ENCODE data around the gene THAP5.
A peak's percentile ranks its signal among the peaks of the same experiment; 100 is the strongest.

Gene THAP5, protein sequence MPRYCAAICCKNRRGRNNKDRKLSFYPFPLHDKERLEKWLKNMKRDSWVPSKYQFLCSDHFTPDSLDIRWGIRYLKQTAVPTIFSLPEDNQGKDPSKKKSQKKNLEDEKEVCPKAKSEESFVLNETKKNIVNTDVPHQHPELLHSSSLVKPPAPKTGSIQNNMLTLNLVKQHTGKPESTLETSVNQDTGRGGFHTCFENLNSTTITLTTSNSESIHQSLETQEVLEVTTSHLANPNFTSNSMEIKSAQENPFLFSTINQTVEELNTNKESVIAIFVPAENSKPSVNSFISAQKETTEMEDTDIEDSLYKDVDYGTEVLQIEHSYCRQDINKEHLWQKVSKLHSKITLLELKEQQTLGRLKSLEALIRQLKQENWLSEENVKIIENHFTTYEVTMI

GRCh38 chr7:108569381-108570145 lies at the start of gene THAP5, which contains the start of gene DNAJB9:
Gene THAP5 (minus strand): TSS chr7:108569706. CDS start chr7:108569569, 137 bp downstream.
Gene DNAJB9 (plus strand): TSS chr7:108569874. CDS start chr7:108571727, 1,853 bp downstream.
- DNase-seq (ENCODE audit: low read depth): peak; percentile 99

DNA sequence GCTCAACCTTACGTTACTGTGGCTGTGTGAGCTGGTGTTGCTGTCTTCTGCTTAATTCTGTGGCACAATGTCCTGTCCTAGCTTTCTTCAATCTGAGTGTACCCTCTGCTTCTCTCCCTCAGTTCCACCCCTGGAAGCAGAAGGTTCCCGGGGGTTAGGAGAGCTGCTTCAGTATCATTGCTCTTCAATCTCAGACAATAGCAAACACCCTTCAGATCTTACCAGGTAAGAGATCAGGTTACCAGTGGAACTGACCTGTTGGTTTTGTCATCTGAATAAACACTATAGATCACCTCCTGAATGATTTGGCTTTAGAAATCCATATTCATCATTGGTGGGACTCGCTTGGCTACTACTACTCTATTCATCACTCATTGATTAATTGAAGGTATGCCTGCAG lies 48.5 kb upstream of the THAP5 start:
- no peak for DNase-seq (ENCODE audit: low read depth)

DNA sequence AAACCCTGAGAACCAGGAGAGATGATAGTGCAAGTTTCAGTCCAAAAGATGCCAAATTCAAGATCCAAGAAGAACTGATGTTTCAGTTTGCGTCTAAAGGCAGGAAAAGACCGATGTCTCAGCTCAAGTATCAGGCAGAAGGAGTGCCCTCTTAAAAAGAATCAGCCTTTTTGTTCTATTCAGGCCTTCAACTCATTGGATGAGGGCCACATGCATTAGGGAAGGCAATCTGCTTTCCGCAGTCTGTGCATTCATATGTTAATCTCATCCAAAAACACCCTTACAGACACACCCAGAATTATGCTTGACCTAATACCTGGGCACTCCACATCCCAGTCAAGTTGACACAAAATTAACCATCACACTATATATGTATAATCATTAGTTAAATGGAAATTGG lies 45.4 kb upstream of the THAP5 start:
- no peak for DNase-seq (ENCODE audit: low read depth)

GRCh38 chr7:108613949-108614381 lies 44.5 kb upstream of the THAP5 start:
- no peak for DNase-seq (ENCODE audit: low read depth)

DNA sequence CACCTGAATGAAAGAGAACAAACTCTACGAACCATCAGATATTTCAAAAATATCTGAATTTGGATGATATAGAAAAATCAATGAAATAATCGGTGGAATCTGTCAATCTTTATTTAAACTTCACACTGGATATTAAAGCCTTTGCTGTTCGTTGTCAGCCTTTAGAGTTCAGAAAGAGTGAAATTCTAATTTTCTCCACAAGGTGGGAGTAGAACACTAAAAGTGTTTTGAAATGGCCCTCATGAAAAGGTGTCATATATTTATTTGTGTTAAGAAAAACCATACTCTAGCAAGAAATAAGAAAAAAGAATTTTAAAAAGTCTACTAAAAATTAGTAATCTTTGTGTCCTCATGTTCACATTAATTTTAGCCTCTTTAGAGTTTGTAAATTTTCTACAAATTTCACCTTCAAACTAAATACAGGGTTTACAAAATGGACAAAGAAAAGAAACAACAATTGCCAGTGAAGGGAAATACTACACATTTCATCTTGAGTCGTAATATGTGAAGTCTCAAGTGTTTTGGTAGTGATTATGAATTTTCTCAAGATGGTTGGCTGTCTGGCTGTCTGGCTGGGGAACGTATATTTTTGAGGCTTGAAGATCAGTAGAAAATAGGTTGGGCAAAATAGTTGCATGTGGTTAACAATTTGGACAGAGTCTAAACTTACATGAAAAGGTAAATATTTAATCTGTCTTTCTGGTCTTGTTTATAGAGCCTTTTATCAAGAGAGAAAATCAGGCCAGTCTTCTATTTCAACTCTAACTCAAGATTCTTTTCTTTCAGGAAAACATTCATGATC lies 43.8 kb upstream of the THAP5 start:
- DNase-seq (ENCODE audit: low read depth): no peak

DNA sequence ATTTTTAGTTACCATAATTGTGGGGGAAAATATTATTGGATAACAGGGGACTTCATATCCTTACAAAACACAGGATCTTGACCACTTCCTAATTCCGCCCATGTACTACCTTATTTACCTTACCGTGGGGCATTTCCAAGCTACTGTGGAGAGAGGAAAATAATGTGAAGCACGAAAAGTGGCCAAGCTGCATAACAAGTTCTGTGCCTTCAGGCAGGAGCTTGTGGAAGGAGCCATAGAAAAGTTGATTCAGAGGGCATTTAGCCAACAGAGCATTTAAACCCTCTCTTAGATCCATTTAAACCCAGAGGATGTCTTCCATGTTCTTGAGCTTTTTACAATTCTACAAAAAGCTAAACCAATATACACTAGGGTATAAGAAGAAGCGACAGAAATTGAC lies 41.8 kb upstream of the THAP5 start:
- no peak for DNase-seq (ENCODE audit: low read depth)

DNA sequence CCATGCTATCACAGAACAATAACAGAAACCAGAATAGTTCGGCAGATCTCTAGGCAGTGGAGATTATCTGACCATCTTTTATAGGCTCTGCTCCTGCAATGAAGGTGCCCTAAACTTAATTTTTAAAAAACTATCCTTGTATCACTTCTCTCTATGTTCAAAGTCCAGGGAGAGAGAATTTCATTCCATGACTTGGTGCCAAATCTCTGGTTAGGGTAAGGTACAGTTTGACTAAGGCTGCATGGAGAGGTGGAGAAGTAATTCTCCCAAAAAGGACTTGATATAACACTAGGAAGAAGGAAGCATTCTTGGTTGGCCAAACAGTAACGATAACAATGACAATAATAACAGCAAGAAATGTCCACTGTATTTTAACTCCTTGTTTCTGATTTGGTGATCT lies 40.1 kb upstream of the THAP5 start:
- DNase-seq (ENCODE audit: low read depth): no peak

DNA sequence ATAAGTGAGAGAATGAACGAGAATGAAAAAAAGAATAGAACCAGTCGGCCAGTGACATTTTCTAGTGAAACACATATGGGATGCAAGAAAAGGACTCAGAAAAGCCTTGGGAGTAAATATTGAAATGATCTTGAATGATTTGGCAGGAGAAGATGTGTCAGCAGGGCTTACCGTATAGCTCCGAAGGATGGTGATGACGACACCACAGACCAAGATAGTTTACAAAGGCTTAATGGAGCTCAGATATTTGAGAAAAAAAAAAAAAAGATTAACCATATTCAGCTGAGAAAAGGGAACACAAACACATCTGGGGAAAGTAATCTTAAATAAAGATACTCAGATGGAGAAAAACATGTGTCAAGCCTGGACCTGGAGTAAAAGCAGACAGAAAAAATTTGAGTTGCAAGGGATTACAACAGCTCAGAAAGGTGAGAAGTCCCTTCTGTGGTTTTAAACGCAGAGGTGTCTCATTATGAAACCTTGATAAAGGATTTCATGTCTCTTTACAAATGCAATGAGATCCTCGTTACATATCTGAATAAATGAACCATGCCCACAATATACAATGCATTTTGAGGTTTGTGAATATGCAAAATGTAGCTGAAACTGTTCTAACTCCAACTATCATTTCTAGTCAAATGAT lies 36.2 kb upstream of the THAP5 start:
- DNase-seq (ENCODE audit: low read depth): no peak

GRCh38 chr7:108604307-108605077 lies 35.0 kb upstream of the THAP5 start:
- no peak for DNase-seq (ENCODE audit: low read depth)

GRCh38 chr7:108603656-108604306 lies 34.3 kb upstream of the THAP5 start:
- no peak for DNase-seq (ENCODE audit: low read depth)

GRCh38 chr7:108600399-108600798 lies 30.9 kb upstream of the THAP5 start:
- DNase-seq (ENCODE audit: low read depth): no peak

- DNase-seq (ENCODE audit: low read depth): no peak
Observed at GRCh38 chr7:108598914-108599580, 29.5 kb upstream of the THAP5 start.

DNA sequence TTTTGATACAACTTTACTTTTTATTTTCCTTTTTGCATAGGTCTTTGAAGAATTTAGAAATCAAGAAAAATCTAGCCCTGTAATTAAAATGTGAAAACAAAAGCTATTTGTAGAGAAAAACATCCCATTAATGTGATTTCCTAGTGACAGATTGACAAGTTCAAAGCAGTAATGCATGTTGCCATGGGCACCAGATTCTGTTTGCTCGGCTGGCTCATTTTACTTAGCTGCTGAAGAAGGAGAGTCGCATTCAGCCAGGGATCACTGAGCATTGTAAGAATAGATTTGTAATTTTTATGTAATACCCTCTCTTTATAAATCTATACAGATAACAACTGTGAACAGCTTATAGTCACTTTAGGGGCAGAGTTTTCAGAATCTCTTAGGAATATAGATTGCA lies 28.6 kb upstream of the THAP5 start:
- no peak for DNase-seq (ENCODE audit: low read depth)

DNA sequence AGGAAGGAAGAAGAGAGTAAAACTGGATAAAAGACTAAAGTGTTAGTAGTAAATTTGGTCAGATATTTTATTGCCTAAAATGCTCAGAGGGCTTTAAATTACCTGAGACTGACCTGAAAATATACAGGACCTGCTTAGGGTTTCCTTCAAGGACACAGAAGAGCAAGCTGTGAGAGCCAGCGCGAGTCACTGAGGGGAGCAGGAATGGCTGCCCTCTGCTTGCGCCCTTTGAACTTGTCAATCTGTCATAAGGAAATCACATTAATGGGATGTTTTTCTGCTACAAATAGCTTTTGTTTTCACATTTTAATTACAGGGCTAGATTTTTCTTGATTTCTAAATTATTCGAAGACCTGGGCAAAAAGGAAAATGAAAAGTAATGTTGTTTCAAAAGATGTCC lies 27.1 kb upstream of the THAP5 start:
- no peak for DNase-seq (ENCODE audit: low read depth)

GRCh38 chr7:108592646-108593201 lies 23.2 kb upstream of the THAP5 start:
- DNase-seq (ENCODE audit: low read depth): no peak

DNA sequence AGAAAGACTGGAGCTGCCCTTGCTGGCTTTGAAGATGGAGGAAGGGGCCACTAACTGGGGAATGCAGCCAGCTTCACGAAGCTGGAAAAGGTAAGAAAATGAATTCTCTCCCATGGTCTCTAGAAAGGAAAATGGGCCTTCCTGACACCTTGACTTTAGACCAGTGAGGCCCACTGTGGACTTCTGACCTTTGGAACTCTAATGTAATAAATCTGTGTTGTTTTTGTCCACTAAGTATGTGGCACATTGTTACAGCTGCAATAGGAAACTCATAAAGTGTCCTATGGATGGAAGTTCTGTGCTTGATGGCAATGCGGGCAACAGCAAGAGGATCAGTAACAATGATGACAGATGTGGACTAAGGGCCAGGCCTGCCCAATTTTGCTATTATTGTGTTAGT lies 21.1 kb upstream of the THAP5 start:
- DNase-seq (ENCODE audit: low read depth): no peak

DNA sequence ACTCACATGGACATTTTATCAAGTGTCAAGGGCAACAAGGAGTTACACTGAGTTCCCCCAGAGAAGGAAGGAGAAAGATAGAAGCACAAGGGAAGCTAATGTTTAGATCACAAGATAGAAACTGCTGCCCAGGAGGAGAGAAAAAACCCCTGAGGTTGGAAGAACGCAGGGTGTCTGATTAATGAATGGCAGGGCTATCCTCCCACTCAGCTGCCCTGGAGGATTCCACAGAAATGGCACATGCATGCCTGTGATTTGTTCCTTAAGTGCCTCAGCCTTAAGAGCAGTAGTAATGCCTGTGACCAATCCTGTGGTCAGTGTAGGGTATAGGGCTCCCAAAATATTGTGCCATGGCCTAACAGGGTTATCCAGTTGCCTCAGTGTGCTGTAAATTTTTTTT lies 20.4 kb upstream of the THAP5 start:
- DNase-seq (ENCODE audit: low read depth): no peak

DNA sequence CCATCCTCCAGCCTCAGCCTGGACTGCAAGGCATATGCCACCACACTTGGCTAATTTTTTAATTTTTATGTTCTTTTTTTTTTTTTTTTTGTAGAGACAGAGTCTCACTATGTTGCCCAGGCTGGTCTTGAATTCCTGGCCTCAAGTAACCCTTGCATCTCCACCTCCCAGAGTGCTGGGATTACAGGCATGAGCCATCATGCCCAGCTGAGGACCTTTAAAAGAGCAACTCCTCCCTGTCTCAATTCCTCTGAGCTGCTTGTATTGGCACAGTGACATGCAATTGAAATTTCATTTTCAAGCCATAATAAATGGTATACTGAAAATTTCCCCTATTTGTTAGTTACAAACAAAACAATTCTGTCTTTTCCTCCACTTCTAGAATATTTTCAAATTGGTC lies 19.7 kb upstream of the THAP5 start:
- DNase-seq (ENCODE audit: low read depth): no peak

- no peak for DNase-seq (ENCODE audit: low read depth)
Observed at GRCh38 chr7:108586274-108586710, 16.8 kb upstream of the THAP5 start.

DNA sequence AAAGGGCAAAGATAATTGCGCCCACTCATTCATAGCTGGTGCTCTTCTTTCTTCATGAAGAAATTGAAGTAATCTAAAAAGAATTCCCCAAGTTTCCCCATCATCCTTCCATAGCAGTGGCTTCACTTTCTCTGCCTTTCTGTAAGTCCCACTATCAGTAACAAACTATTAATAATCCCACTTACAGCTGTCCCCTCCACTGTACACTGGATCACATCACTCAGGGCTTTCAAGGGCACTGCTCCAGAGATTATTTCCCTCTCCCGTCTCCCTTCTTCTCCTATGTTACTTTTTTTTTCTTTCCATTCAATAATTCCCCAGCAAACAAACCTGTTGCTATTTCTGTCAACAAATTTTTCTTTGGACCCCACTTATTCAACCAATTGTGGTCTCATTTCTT lies 16.3 kb upstream of the THAP5 start:
- no peak for DNase-seq (ENCODE audit: low read depth)

Measured in stromal cell of bone marrow (primary cell).